PC-3 (cell line): Measurements from ENCODE around the gene GSTA5. TPM values are rescaled to one million over a fixed set of nuclear protein-coding genes. Genes with fewer than 3 reads are reported as not detected.

Experiments
- ATAC-seq: fragments of 200-7000 bp; cut with Tn5 transposase; 2 replicates; pipeline ENCODE4 v1.9.1; 2020; ENCODE audit warnings: mild to moderate bottlenecking, moderate library complexity
- BruUV-seq: library from RNA; stranded (reverse); fragments of 400-500 nt; replicated peaks from 2 replicates; lab custom pipeline; 2021; lab: Mats Ljungman, UMichigan
- CTCF ChIA-PET: fragments of 300-600 bp; sonication (Branson Sonifier 250); formaldehyde crosslinking; loops from one replicate; lab custom pipeline; 2022; ENCODE audit warnings: antibody characterized with exemption; lab: Charles Lee
- POLR2A ChIA-PET: fragments of 300-600 bp; sonication (Branson Sonifier 250); formaldehyde crosslinking; loops from one replicate; lab custom pipeline; 2022; ENCODE audit warnings: antibody characterized with exemption; ENCODE audit not compliant: unreplicated experiment; lab: Charles Lee
- DNase-seq: peaks from one replicate; pipeline ENCODE4 v3.0.0-alpha.2; 2015
- H2AFZ ChIP-seq: fragments of 300-600 bp; sonication (generic); 2 replicates; pipeline ENCODE4 v1.6.0; 2016; ENCODE audit warnings: antibody characterized with exemption, low read length
- H3F3A ChIP-seq: fragments of 300-600 bp; sonication (generic); one replicate; pipeline ENCODE4 v1.6.0; 2017; ENCODE audit warnings: antibody characterized with exemption, low read length, control low read depth, mild to moderate bottlenecking; ENCODE audit not compliant: unreplicated experiment
- H3K27ac ChIP-seq: fragments of 300-600 bp; sonication (generic); 2 replicates; pipeline ENCODE4 v1.5.1; 2016; ENCODE audit warnings: mild to moderate bottlenecking, low read length
- H3K27me3 ChIP-seq: fragments of 300-600 bp; sonication (generic); 2 replicates; pipeline ENCODE4 v1.6.1; 2016; ENCODE audit warnings: low read length, mixed read lengths
- H3K36me3 ChIP-seq: fragments of 300-600 bp; sonication (generic); 2 replicates; pipeline ENCODE4 v1.6.1; 2016; ENCODE audit warnings: low read depth, mixed run types, low read length, mixed read lengths
- H3K4me1 ChIP-seq: fragments of 300-600 bp; sonication (generic); 2 replicates; pipeline ENCODE4 v1.5.1; 2016; ENCODE audit warnings: low read length; ENCODE audit not compliant: insufficient read depth
- H3K4me2 ChIP-seq: fragments of 300-600 bp; sonication (generic); 2 replicates; pipeline ENCODE4 v1.6.0; 2016; ENCODE audit warnings: low read length
- H3K4me3 ChIP-seq: fragments of 300-600 bp; sonication (generic); 2 replicates; pipeline ENCODE4 v1.5.1; 2016; ENCODE audit warnings: mild to moderate bottlenecking, low read length, mixed read lengths
- H3K79me2 ChIP-seq: fragments of 300-600 bp; sonication (generic); 2 replicates; pipeline ENCODE4 v1.6.1; 2017; ENCODE audit warnings: low read length, mixed read lengths
- H3K9ac ChIP-seq: fragments of 300-600 bp; sonication (generic); 2 replicates; pipeline ENCODE4 v1.6.0; 2016; ENCODE audit warnings: mild to moderate bottlenecking, low read length
- H3K9me2 ChIP-seq: fragments of 300-600 bp; sonication (generic); replicated peaks from 2 replicates; pipeline ENCODE4 v1.6.1; 2016; ENCODE audit warnings: mixed run types, low read length, mixed read lengths
- H3K9me3 ChIP-seq: fragments of 300-600 bp; sonication (generic); 2 replicates; pipeline ENCODE4 v1.6.1; 2016; ENCODE audit warnings: low read length, mixed read lengths
- H4K20me1 ChIP-seq: fragments of 300-600 bp; sonication (generic); 2 replicates; pipeline ENCODE4 v1.6.1; 2016; ENCODE audit warnings: low read length, mixed read lengths
- EZH2 ChIP-seq: fragments of 300-600 bp; sonication (generic); IDR thresholded peaks from one replicate; pipeline ENCODE4 v1.6.1; 2017; ENCODE audit warnings: antibody characterized with exemption, mild to moderate bottlenecking, low read length; ENCODE audit not compliant: unreplicated experiment
- EZH2phosphoT487 ChIP-seq: fragments of 300-600 bp; sonication (generic); IDR thresholded peaks from 2 replicates; pipeline ENCODE4 v1.6.1; 2018; ENCODE audit warnings: mild to moderate bottlenecking, antibody characterized with exemption, low read length, borderline replicate concordance
- intact Hi-C: fragments of 100-400 bp; cut with micrococcal nuclease; formaldehyde crosslinking; loops from 2 replicates; pipeline ENCODE4 v1.9.0; 2023
- total RNA-seq: library from RNA; depleted of rRNA; stranded (reverse); fragments of >200 nt; gene quantifications from 2 replicates; pipeline ENCODE4 v1.2.3, GENCODE V29; 2014
- TF ChIP-seq, protein P1 (sequence below): fragments of 300-600 bp; sonication (generic); conservative IDR thresholded peaks from 2 replicates; pipeline ENCODE4 v1.5.1; 2017; ENCODE audit warnings: antibody characterized with exemption, low read depth, mild to moderate bottlenecking, low read length

The GSTA5 gene
- total RNA-seq, 1 experiment from 2014 or later, result not detected

DNA sequence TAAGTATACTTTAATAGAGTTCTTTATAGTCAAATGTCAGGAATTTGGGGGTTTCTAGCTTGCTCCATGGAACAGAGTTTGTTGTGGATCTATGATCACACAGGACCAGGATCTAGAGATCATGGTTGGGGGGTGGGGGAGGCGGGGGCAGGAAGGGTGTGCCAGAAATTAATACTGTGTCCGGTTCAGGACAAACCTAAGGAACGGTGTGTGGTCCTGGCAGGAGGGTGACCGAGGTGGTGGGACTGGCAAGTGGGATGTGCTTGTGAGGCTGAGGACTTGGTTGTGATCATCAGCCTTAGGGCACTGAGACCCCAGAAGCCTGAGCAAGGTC is 41.0 kb upstream of the GSTA5 start:
- no peaks in the 10 kb centered on the region for H3K36me3 ChIP-seq
- peak overlapping the region; percentile 82 for H3K4me2 ChIP-seq
- no peaks in the 10 kb centered on the region for H4K20me1 ChIP-seq
- peaks cover 17% of the 10 kb centered on the region for H3K4me1 ChIP-seq
- no peaks in the 10 kb centered on the region for H3K27me3 ChIP-seq
- no peak overlapping the region for H3K27ac ChIP-seq
- H3K4me3 ChIP-seq, result peak overlapping the region; percentile 69
- H3K79me2 ChIP-seq, result no peaks in the 10 kb centered on the region
- ATAC-seq (peak; percentile 35), DNase-seq (no peak)
- H3K9ac ChIP-seq, result no peak overlapping the region
- no peaks in the 10 kb centered on the region for H3F3A ChIP-seq
- no peak for TF ChIP-seq EZH2phosphoT487
- TF ChIP-seq EZH2, result no peak
- no peaks in the 10 kb centered on the region for H3K9me2 ChIP-seq
- no peaks in the 10 kb centered on the region for H3K9me3 ChIP-seq
- ChIA-PET CTCF (interaction anchor here (0.6 to 0.8 kb wide), 2 partner anchors 71 to 176 kb away, joined by 3 to 6 read pairs; no protein-coding TSS in a partner anchor), POLR2A (interaction anchor here (0.6 kb wide), 1 partner anchor 273 kb away, joined by 4 read pairs; no protein-coding TSS in a partner anchor)
- no TSS peak for BruUV-seq
- intact Hi-C loops, result loop anchor here (5.0 to 10.0 kb wide), 3 partner anchors 67 to 157 kb away; no protein-coding TSS in a partner anchor
- peak overlapping the region; percentile 82 for H2AFZ ChIP-seq

DNA sequence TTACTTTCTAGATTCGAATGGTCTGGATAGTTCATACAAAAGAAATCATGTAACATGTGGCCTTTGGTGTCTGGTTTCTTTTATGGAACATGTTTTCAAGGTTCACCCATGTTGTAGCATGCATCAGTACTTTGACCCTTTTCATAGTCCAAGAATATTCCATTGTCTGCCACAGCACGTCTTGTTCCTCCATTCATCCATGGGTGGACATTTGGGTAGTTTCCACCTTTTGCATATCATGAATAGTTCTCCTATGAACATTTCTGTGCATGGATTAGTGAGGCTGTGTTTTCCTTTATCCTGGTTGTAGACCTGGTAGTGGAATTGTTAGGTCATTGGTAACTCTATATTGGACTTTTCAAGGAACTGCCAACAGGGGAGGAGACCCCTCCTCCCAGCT is 37.2 kb upstream of the GSTA5 start:
- DNase-seq (no peak), ATAC-seq (no peak)
- TF ChIP-seq, protein P1, sequence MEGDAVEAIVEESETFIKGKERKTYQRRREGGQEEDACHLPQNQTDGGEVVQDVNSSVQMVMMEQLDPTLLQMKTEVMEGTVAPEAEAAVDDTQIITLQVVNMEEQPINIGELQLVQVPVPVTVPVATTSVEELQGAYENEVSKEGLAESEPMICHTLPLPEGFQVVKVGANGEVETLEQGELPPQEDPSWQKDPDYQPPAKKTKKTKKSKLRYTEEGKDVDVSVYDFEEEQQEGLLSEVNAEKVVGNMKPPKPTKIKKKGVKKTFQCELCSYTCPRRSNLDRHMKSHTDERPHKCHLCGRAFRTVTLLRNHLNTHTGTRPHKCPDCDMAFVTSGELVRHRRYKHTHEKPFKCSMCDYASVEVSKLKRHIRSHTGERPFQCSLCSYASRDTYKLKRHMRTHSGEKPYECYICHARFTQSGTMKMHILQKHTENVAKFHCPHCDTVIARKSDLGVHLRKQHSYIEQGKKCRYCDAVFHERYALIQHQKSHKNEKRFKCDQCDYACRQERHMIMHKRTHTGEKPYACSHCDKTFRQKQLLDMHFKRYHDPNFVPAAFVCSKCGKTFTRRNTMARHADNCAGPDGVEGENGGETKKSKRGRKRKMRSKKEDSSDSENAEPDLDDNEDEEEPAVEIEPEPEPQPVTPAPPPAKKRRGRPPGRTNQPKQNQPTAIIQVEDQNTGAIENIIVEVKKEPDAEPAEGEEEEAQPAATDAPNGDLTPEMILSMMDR, result no peak
- TF ChIP-seq EZH2 (no peak), EZH2phosphoT487 (no peak)
- intact Hi-C loops, result loop anchor here (10.0 kb wide), 1 partner anchor 183 kb away; no protein-coding TSS in a partner anchor
- H3K27ac ChIP-seq, result no peak overlapping the region
- no peak overlapping the region for H3K9ac ChIP-seq
- no peaks in the 10 kb centered on the region for H3K36me3 ChIP-seq
- H2AFZ ChIP-seq, result no peak overlapping the region
- H3K9me3 ChIP-seq, result no peaks in the 10 kb centered on the region
- H4K20me1 ChIP-seq, result no peaks in the 10 kb centered on the region
- H3K4me1 ChIP-seq, result peaks cover 21% of the 10 kb centered on the region
- no TSS peak for BruUV-seq
- CTCF ChIA-PET, result no interaction called here
- H3K4me2 ChIP-seq, result no peak overlapping the region
- no peaks in the 10 kb centered on the region for H3K27me3 ChIP-seq
- H3K4me3 ChIP-seq, result no peak overlapping the region
- no peaks in the 10 kb centered on the region for H3F3A ChIP-seq
- H3K79me2 ChIP-seq, result no peaks in the 10 kb centered on the region
- no peaks in the 10 kb centered on the region for H3K9me2 ChIP-seq
- POLR2A ChIA-PET, result no interaction called here

DNA sequence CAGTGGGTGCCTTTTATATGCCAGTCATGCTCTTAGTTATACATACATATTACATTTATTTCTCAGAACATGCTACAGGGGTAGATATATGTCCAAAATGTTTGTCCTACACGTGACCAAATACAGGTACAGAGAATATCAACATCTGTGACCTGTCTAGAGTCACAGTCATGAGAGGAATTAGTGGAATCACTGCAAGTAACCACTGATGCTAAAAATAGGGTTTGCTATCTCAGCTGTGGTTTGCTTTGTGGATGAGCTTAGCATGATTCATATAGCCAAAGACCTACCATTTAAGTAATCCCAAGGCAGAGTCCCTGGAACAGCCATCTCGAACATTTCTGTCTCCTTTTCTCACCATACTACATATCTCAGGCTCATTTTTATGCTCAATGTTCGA is 36.6 kb upstream of the GSTA5 start:
- intact Hi-C loops, result loop anchor here (10.0 kb wide), 1 partner anchor 182 kb away; no protein-coding TSS in a partner anchor
- Histone ChIP-seq H3K9me3 (no peaks in the 10 kb centered on the region), H4K20me1 (no peaks in the 10 kb centered on the region), H3K36me3 (no peaks in the 10 kb centered on the region), H3K27me3 (no peaks in the 10 kb centered on the region), H3K79me2 (no peaks in the 10 kb centered on the region), H3K4me3 (no peak overlapping the region), H2AFZ (no peak overlapping the region), H3K4me2 (peak overlapping the region; percentile 37), H3K4me1 (peaks cover 21% of the 10 kb centered on the region), H3K27ac (no peak overlapping the region), H3F3A (no peaks in the 10 kb centered on the region), H3K9ac (no peak overlapping the region), H3K9me2 (no peaks in the 10 kb centered on the region)
- peak; percentile 79 for ATAC-seq
- ChIA-PET CTCF (interaction anchor here (0.6 kb wide), 1 partner anchor 469 kb away, joined by 6 read pairs; no protein-coding TSS in a partner anchor), POLR2A (no interaction called here)
- DNase-seq, result peak; percentile 87
- TF ChIP-seq, protein P1, result no peak
- TF ChIP-seq EZH2, result no peak
- TF ChIP-seq EZH2phosphoT487, result no peak
- no TSS peak for BruUV-seq
